Progenitor cell of endocrine pancreas (in vitro differentiated cells): ENCODE data around the gene ECI2. TPM values are rescaled to one million over a fixed set of nuclear protein-coding genes. Genes with fewer than 3 reads are reported as not detected.
"Not testable (repeated sequence)": the region's sequence is repeated elsewhere in the genome, so short reads cannot be mapped to it uniquely, and the experiment has no call there.

Source experiments
- DNase-seq: peaks from one replicate; pipeline ENCODE4 v3.0.0; 2021; ENCODE audit warnings: low spot score; ENCODE audit not compliant: unreplicated experiment
- H3K27ac Mint-ChIP-seq: 2 replicates; pipeline ENCODE4 v1.8.0; 2021; ENCODE audit warnings: mild to moderate bottlenecking, moderate library complexity, mixed read lengths
- H3K27me3 Mint-ChIP-seq: 2 replicates; pipeline ENCODE4 v1.8.0; 2021; ENCODE audit warnings: mixed read lengths
- H3K36me3 Mint-ChIP-seq: 2 replicates; pipeline ENCODE4 v1.8.0; 2022; ENCODE audit warnings: mixed read lengths; ENCODE audit not compliant: insufficient read depth
- H3K4me1 Mint-ChIP-seq: 2 replicates; pipeline ENCODE4 v1.8.0; 2021; ENCODE audit warnings: low read depth, mixed read lengths
- H3K4me3 Mint-ChIP-seq: 2 replicates; pipeline ENCODE4 v1.8.0; 2021; ENCODE audit warnings: low read depth, mild to moderate bottlenecking, moderate library complexity, mixed read lengths
- H3K9me3 Mint-ChIP-seq: 2 replicates; pipeline ENCODE4 v1.8.0; 2021; ENCODE audit warnings: low read depth, mixed read lengths
- CTCF ChIP-seq: fragments of 200-600 bp; sonication (generic); IDR thresholded peaks from one replicate; pipeline ENCODE4 v1.5.0; 2021; ENCODE audit warnings: antibody characterized with exemption, mild to moderate bottlenecking; ENCODE audit not compliant: unreplicated experiment
- total RNA-seq: library from RNA; stranded (reverse); gene quantifications from 2 replicates; pipeline ENCODE4 v1.2.1, GENCODE V29; 2021

ECI2 gene
- total RNA-seq, 1 donor from 2014 or later, result 68.5 TPM

GRCh38 chr6:4102687-4103244 lies 32.6 kb downstream of the ECI2 start:
- no peak overlapping the region for H3K27ac Mint-ChIP-seq
- no peak for DNase-seq
- H3K4me3 Mint-ChIP-seq, result no peak overlapping the region
- peaks cover 35% of the 10 kb centered on the region for H3K4me1 Mint-ChIP-seq
- H3K9me3 Mint-ChIP-seq, result no peaks in the 10 kb centered on the region
- H3K36me3 Mint-ChIP-seq, result no peaks in the 10 kb centered on the region
- no peak for TF ChIP-seq CTCF
- no peaks in the 10 kb centered on the region for H3K27me3 Mint-ChIP-seq

GRCh38 chr6:4101298-4101697 lies 34.1 kb downstream of the ECI2 start:
- H3K4me3 Mint-ChIP-seq, result no peak overlapping the region

GRCh38 chr6:4100655-4101054 lies 34.7 kb downstream of the ECI2 start:
- TF ChIP-seq CTCF, result no peak
- DNase-seq, result no peak
- Mint-ChIP-seq H3K4me3 (no peak overlapping the region), H3K27me3 (no peaks in the 10 kb centered on the region), H3K4me1 (peaks cover 22% of the 10 kb centered on the region), H3K9me3 (no peaks in the 10 kb centered on the region), H3K27ac (no peak overlapping the region), H3K36me3 (no peaks in the 10 kb centered on the region)

More at GRCh38 chr6:4101298-4101697, 34.1 kb downstream of the ECI2 start:
- no peak for DNase-seq
- no peak for TF ChIP-seq CTCF
- Mint-ChIP-seq H3K4me1 (peaks cover 28% of the 10 kb centered on the region), H3K36me3 (no peaks in the 10 kb centered on the region), H3K9me3 (no peaks in the 10 kb centered on the region), H3K27me3 (no peaks in the 10 kb centered on the region), H3K27ac (no peak overlapping the region)

GRCh38 chr6:4093288-4093687 lies 42.1 kb downstream of the ECI2 start:
- Mint-ChIP-seq H3K9me3 (no peaks in the 10 kb centered on the region), H3K4me1 (peaks cover 9% of the 10 kb centered on the region), H3K27me3 (no peaks in the 10 kb centered on the region), H3K4me3 (no peak overlapping the region), H3K36me3 (no peaks in the 10 kb centered on the region), H3K27ac (no peak overlapping the region)
- no peak for TF ChIP-seq CTCF
- no peak for DNase-seq

GRCh38 chr6:4091941-4092340 lies 43.4 kb downstream of the ECI2 start:
- no peak overlapping the region for H3K4me3 Mint-ChIP-seq
- peak overlapping the region; percentile 62 for H3K27ac Mint-ChIP-seq
- peaks cover 16% of the 10 kb centered on the region for H3K4me1 Mint-ChIP-seq
- H3K9me3 Mint-ChIP-seq, result no peaks in the 10 kb centered on the region
- no peaks in the 10 kb centered on the region for H3K36me3 Mint-ChIP-seq
- no peak for DNase-seq
- TF ChIP-seq CTCF, result no peak
- no peaks in the 10 kb centered on the region for H3K27me3 Mint-ChIP-seq

GRCh38 chr6:4090043-4090442 lies 45.3 kb downstream of the ECI2 start:
- not testable (repeated sequence) for H3K27ac Mint-ChIP-seq, H3K9me3 Mint-ChIP-seq

More at GRCh38 chr6:4090043-4090442, 45.3 kb downstream of the ECI2 start:
- peaks cover 24% of the 10 kb centered on the region for H3K4me1 Mint-ChIP-seq
- not testable (repeated sequence) for H3K36me3 Mint-ChIP-seq, DNase-seq, H3K27me3 Mint-ChIP-seq, H3K4me3 Mint-ChIP-seq
